Measurements from ENCODE around the gene PMAIP1. TPM values are rescaled to one million over a fixed set of nuclear protein-coding genes. Genes with fewer than 3 reads are reported as not detected.

The PMAIP1 gene
- total RNA-seq, 3 donors from 2014 or later, result 1.1 to 7.5 (median 5.3) TPM

DNA sequence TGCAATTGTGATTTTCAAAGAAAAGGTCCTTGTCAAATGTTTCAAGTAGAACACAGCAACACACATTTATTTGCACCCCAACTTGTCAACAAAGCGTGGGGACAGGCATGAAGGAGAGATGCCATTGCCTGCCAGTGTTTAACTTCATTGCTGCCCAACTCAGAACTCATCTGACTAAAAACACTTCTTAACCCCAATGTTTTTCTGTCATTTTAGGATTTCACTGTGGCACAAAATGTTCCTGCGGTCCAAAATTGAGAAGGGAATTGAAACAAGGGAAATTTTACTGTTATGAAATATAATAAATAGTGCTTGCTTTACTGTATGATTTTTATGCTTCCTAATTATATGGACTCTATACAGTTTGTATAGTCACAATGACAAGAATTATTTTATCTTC, 45.7 kb downstream of the PMAIP1 start:
- DNase-seq (ENCODE audit: low spot score in 2 of 2), result no peak
- H3K9me3 ChIP-seq, result no peaks in the 10 kb centered on the region
- no peaks in the 10 kb centered on the region for H3K36me3 ChIP-seq
- H3K27me3 ChIP-seq, result no peaks in the 10 kb centered on the region
- intact Hi-C loops (cut with DNase I; ENCODE audit: low total_unique reads), result no loop called here
- no peak overlapping the region for H3K4me3 ChIP-seq
- TF ChIP-seq POLR2AphosphoS5 (IDR thresholded peaks at IDR 0.05), result no peak
- TF ChIP-seq POLR2A (IDR thresholded peaks at IDR 0.05), result no peak
- H3K27ac ChIP-seq, result no peak overlapping the region
- H3K4me1 ChIP-seq, result no peaks in the 10 kb centered on the region

DNA sequence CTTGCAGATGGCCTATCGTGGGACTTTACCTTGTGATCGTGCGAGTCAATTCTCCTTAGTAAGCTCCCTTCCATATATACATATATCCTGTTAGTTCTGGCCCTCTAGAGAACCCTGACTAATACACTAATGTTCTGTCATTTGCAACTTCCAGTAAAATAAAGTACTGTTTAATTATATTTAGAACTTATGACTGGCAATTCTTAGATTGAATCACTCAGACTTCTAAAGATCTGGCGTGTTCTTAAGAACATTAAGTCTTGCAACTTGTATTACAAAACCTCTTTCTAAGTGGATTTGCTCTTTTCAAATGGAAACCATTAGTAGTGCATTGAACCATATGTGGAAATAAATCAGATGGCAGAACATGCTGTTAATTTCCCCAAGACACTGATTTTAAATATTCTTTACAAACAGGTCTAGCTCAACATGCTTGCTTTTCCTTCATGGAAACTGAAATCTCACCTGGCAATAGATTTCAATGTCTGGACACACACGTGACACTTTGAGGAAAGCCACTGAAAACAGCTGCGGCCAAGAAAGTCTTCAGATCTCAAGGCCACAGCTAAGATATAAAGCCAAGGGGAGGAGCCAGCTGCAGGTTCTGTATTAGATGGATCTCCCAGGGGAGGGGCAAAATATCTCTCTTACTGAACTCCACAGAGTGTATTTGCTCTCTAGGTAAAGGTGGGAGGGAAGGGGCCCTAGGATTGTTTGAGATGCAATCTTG, 50.6 kb downstream of the PMAIP1 start:
- DNase-seq (ENCODE audit: low spot score in 2 of 2), result no peak
- no peak overlapping the region for H3K27ac ChIP-seq
- intact Hi-C loops (cut with DNase I; ENCODE audit: low total_unique reads), result no loop called here
- no peak overlapping the region for H3K4me3 ChIP-seq
- no peaks in the 10 kb centered on the region for H3K27me3 ChIP-seq
- no peaks in the 10 kb centered on the region for H3K9me3 ChIP-seq
- H3K4me1 ChIP-seq, result no peaks in the 10 kb centered on the region
- H3K36me3 ChIP-seq, result no peaks in the 10 kb centered on the region
- TF ChIP-seq CTCF (IDR thresholded peaks at IDR 0.05), result no peak
- no peak for TF ChIP-seq POLR2A (IDR thresholded peaks at IDR 0.05)
- no peak for TF ChIP-seq POLR2AphosphoS5 (IDR thresholded peaks at IDR 0.05)

DNA sequence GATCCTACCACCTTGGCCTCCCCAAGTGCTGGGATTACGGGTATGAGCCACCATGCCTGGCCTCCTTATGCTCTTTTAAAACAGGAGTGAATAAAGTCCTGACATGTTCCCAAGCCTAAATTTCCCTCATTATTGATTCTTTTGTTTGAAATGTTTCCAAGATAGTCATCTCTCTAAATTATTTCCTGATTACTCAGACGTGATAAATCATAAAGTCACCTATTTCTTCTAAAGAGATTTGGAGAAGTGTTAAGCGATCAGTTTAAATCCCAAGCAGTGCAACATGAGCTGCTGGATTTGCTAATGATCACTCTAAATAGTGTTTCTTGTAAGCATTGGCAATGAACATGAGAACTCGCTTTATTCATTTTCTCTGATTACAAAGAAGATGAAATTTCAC, 51.8 kb downstream of the PMAIP1 start:
- Histone ChIP-seq H3K27me3 (no peaks in the 10 kb centered on the region), H3K27ac (no peak overlapping the region), H3K4me3 (no peak overlapping the region), H3K9me3 (no peaks in the 10 kb centered on the region), H3K4me1 (no peaks in the 10 kb centered on the region), H3K36me3 (no peaks in the 10 kb centered on the region)
- TF ChIP-seq POLR2AphosphoS5 (IDR thresholded peaks at IDR 0.05) (no peak), CTCF (IDR thresholded peaks at IDR 0.05) (no peak), POLR2A (IDR thresholded peaks at IDR 0.05) (no peak)
- intact Hi-C loops (cut with DNase I; ENCODE audit: low total_unique reads), result no loop called here
- DNase-seq (ENCODE audit: low spot score in 2 of 2), result no peak

GRCh38 chr18:59952283-59953007, 52.6 kb downstream of the PMAIP1 start:
- Histone ChIP-seq H3K4me3 (no peak overlapping the region), H3K36me3 (no peaks in the 10 kb centered on the region), H3K27ac (no peak overlapping the region), H3K27me3 (no peaks in the 10 kb centered on the region), H3K9me3 (no peaks in the 10 kb centered on the region), H3K4me1 (no peaks in the 10 kb centered on the region)
- TF ChIP-seq POLR2AphosphoS5 (IDR thresholded peaks at IDR 0.05) (no peak), POLR2A (IDR thresholded peaks at IDR 0.05) (no peak), CTCF (IDR thresholded peaks at IDR 0.05) (no peak)
- DNase-seq (ENCODE audit: low spot score in 2 of 2), result no peak
- intact Hi-C loops (cut with DNase I; ENCODE audit: low total_unique reads), result no loop called here

Other genes with a start within 250 kb of the PMAIP1 start
- gene CCBE1, start 202.6 kb upstream of the PMAIP1 start, total RNA-seq, result 1 to 10 TPM; 3.5 to 4.9 (median 4.0) TPM